GM18909 (cell line): Measurements from ENCODE around the gene RBM7.

Source experiments
- ATAC-seq: cut with Tn5 transposase; IDR thresholded peaks from one replicate; pipeline ENCODE4 v1.9.1; 2021; ENCODE audit warnings: mild to moderate bottlenecking; ENCODE audit not compliant: unreplicated experiment, poor library complexity

Gene RBM7

GRCh38 chr11:114395736-114396135 is 4.7 kb upstream of the RBM7 start:
- no peak for ATAC-seq

DNA sequence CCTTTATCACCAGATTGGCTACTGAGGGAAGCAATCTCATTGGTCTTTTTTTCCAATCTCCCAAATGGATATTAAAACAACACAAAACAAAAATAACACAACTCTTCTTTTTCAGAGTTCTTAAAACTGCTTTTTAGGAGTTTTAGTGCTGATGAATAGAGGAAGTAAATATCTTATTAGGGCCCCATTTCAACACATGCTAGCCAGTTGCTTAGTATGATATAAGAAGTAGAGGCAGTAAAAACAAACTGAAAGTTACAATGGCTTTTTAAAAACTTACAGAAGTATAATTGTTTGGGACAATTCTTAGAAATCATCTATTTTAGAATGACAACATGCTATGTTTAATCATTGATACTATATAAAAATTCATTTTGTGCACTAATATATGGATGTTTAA is 3.5 kb upstream of the RBM7 start:
- ATAC-seq = no peak

DNA sequence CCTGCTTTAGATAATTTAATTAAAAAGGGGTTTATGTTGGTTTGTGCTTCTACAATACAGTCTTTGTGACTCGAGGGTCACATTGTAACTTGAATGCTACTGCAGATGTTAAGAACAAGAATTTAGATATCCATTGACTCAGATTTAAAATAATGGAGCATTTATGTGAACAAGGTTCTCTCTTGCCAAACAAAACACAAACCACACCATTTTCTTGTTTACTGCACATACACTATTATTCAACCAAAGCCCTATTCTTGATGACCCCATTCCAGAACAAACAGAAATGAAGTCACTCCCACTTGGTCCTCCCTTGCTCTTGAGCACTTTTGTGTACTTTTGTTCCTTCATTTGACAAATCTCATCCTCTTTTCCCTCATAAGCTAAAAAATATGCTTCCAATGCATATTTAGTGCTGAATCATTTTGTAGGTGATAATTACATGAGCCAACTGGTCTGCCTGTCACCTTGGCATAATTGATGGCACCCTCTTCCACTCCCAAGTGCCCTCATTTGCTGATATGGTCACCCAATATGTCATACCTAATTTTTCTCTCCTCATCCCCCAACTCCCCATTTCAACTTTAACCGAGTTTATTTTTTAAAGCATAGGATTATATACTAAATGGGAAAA is 3.0 kb upstream of the RBM7 start:
- ATAC-seq = no peak

DNA sequence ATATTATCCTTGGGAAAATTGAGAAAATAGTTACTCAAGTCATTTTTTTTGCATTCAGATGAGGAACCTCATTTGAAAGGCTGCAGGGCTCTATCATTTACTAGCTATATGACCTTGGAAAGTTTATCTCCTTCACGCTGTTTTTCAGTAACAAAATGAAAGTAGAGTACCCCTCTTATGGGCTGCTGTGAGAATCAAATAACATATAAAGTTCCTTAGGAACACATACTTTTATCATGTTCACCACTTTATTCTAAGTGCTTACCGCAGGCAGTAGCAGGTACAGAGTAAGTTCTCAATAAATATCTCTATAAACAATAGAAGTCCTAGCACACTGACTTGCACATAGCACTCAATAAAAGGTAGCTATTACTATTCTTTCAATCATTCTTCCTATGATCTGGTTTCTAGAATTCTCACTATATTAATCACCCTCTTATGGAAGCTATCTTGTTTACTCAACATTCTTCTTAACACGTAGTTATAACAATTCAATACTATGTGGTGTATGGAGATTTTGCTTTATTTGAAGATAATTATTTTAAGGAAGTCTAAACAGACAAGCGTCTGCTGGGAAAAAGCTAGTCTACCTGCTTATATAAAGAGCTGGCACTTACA is 2.1 kb upstream of the RBM7 start:
- no peak for ATAC-seq

GRCh38 chr11:114399490-114400215 is 813 bp upstream of the RBM7 start:
- peak; percentile 35 for ATAC-seq

GRCh38 chr11:114400915-114401223 is 403 bp downstream of the RBM7 start:
- no peak for ATAC-seq

GRCh38 chr11:114401311-114401710 is 845 bp downstream of the RBM7 start:
- ATAC-seq = no peak

DNA sequence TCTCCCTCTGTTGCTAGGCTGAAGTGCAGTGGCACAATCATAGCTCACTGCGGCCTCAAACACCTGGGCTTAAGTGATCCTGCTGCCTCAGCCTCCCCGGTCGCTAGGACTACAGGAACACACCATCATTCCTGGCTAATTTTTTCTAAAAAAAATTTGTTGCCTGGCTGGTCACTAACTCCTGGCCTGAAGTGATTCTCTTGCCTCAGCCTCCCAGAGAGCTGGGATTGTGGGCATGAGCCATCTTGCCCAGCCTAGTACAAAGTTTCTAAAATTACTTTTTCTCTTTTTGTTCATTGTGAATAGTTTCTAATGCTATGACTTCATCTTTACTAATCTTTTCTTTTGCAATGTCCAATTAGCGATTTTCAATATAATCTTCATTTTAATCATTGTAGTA is 12.5 kb downstream of the RBM7 start:
- no peak for ATAC-seq

DNA sequence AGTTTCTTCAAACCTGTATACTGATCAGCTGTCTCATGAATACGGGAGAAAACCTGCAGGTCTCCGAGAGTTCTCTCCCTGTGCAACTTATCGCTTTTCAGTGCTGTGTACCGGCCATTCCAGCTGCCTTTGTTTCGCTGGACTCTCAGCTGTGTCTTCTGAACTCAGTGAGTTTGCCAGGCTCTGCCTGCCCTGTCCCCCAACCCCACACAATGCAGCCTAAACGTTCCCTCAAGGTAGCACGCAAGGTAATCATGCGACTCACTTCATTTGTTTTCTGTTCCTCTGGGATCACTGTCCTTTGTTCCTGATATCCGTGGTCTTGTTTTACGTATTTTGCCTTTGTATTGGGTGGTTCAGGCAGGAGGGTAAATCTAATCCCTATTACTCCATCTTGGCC is 13.5 kb downstream of the RBM7 start:
- no peak for ATAC-seq

DNA sequence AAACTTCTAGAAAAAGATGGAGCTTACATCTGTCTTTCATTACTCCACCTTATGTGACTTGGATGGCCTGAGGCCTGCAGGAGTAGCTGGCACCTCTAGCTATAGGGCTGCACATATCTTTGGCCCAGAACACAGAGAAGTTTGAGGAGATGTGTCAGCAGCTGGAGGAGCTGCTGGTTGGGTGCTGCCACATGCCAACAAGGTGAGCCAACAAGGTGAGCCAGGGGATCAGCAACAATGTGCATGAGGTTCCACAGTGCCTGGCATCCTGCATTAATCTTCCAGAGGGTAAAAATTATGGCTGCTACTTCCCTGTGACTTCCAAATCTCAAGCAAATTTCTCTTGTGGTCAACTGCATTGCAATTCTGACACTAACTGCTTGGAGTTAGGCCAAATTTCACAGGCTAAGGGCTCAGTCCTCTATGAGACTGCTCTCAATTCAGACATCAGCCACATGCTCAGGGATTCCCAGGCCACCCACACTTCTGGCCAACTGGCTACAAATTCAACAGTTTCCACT is 16.0 kb downstream of the RBM7 start:
- no peak for ATAC-seq

DNA sequence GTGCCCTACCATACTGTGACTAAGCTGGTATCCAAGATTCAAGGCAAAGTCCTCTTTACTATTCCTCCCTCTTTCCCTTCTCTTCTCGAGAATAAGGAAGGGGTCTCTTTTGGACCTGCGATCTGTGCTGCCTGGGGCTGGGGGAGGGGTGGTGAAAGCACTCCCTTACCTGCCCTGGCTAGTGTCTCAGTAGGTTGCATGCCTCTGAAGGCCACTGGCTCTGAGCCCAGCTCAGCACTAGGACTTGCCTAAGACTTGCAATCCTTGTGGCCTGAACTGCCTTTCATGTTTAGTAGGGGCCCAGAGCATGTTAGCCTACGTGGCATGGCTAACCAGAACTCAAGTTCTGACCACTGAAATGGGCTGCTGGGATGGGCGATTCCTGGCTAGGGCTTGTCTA is 25.8 kb downstream of the RBM7 start:
- ATAC-seq = no peak

- no peak for ATAC-seq
Observed at GRCh38 chr11:114430290-114430689, 29.8 kb downstream of the RBM7 start.

GRCh38 chr11:114432893-114433292 is 32.4 kb downstream of the RBM7 start:
- ATAC-seq = no peak

DNA sequence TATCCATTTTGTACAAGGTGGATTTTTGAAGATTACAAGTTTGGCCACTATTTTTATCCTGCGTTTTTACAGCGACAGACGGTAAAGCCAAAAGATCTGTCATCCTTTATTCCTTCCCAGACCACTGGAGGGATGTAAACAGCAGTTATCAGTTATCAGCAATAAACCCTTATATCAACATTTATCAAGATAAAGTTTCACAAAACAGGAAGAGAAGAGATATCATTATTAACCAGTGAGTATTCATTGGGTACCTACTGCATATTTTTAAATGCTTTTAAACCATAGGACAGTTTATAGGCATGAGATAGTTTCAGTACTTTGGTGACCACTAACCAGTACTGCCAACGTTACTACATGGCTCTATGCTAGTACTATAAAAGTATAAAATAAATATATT is 32.9 kb downstream of the RBM7 start:
- no peak for ATAC-seq

- ATAC-seq = no peak
Observed at GRCh38 chr11:114438303-114438702, 37.8 kb downstream of the RBM7 start.

DNA sequence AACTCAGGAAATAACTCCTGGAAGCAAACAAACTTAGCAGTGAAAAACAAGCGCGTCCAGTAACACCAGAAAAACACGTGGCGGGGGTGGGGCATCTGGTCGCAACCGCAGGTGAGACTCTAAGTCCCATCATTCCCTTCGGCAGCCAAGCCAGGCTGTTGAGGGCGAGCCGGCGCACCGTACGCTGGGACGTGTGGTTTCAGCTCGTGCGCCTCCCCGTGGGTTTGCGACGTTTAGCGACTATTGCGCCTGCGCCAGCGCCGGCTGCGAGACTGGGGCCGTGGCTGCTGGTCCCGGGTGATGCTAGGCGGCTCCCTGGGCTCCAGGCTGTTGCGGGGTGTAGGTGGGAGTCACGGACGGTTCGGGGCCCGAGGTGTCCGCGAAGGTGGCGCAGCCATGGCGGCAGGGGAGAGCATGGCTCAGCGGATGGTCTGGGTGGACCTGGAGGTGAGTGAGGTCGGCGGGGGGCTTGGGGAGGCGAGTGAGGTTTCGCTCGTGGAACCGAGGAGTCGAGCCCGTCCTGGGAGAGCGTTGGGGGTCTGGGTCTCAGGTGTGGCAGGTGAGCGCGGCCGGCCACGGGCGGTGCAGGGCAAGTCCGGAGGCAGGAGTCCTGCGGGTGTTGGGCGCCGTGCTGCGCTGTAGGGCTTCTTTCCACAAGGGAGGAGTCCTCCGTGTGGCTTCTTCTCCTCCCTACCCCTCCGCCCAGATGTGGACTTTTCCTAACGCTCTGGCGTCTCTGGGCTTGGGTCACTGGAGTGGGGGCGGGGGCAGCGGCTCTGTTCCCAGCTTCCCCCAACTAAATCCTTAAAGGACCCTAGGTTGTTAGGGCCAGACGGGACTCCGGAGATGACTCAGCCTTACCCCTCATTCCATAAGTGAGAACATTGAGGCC is 39.0 kb downstream of the RBM7 start, which contains the start of gene REXO2:
TSS of gene REXO2 (plus strand) at position 239 of the 892 bp plus-strand sequence. CDS start at position 301, 62 bp downstream.
- ATAC-seq = peak; percentile 99

- ATAC-seq = no peak
Observed at GRCh38 chr11:114440121-114440860, 39.8 kb downstream of the RBM7 start.

DNA sequence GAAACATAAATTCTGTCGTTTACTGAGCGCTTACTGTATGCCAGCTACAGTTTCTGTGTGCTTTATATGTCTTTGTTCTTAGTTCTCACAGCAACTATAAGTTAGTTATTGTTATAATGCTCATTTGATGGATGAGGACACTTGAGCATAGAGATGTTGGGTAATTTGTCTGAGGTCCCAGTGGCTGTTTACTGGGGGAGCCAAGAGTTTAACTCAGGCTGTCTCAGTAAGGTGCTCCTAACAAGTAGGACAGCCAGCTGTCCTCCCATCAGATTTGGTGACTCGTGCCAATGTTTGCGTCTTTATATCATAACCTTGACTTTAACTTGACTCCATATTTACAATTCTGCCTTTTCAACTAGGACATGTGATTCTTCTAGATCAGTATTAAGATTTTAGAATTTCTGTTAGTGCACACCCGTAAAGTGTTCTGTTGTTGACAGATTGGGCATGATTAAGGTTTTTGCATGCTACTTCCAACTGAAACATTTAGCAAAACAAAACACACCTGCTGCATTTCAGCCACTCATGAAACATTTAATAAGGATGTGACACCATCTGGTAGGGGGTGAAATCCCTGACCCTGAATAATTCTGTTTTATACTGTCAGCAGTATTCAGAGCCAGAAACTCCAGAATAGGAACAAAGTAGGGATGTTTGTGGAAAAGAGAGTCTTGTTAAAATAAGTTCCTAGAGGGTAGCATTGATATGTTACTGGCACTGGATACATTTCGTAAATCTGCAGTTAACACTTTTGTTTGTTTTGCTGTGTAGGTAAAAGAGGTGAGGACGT is 40.7 kb downstream of the RBM7 start:
- ATAC-seq = no peak

GRCh38 chr11:114441921-114442320 is 41.5 kb downstream of the RBM7 start:
- ATAC-seq = no peak
